ENCODE measurements around the gene KLHL40. TPM values are rescaled to one million over a fixed set of nuclear protein-coding genes. Genes with fewer than 3 reads are reported as not detected.

The KLHL40 gene
- total and polyA plus RNA-seq, 2 donors (not counting 1 experiment from before 2014, with no cell fraction given) = not detected

GRCh38 chr3:42670051-42670576 lies 15.2 kb upstream of the KLHL40 start:
- Histone ChIP-seq H3K4me3 (replicated peaks in 1 of 4; ENCODE audit: control extremely low read depth in 1 of 4, insufficient read depth in 1 of 4, low read depth in 3 of 4, low read length in 4 of 4) (no peak overlapping the region), H2AFZ (ENCODE audit: low read length) (no peak overlapping the region), H4K20me1 (ENCODE audit: control insufficient read depth, extremely low read depth, insufficient read depth, low read length) (no peaks in the 10 kb centered on the region), H3K9me3 (ENCODE audit: control insufficient read depth, insufficient read depth, low read depth, low read length) (no peaks in the 10 kb centered on the region), H3K4me2 (ENCODE audit: extremely low read depth, insufficient read depth, low read length) (no peak overlapping the region), H3K4me1 (ENCODE audit: control insufficient read depth, extremely low read depth, insufficient read depth, low read length) (no peaks in the 10 kb centered on the region), H3K27ac (ENCODE audit: insufficient read depth, low read length) (no peak overlapping the region), H3K36me3 (ENCODE audit: control insufficient read depth, insufficient read depth, low read length) (no peaks in the 10 kb centered on the region), H3K27me3 (ENCODE audit: control insufficient read depth, insufficient read depth, low read length) (peaks cover 3% of the 10 kb centered on the region), H3K9ac (ENCODE audit: insufficient read depth, low read length) (no peak overlapping the region), H3K79me2 (ENCODE audit: control insufficient read depth, insufficient read depth, low read length) (no peaks in the 10 kb centered on the region)
- DNase-seq (ENCODE audit: low read depth in 2 of 2) = no peak
- TF ChIP-seq EZH2 (IDR thresholded peaks at IDR 0.05; ENCODE audit: low read length, missing control alignments) = no peak
- TF ChIP-seq, protein P1, sequence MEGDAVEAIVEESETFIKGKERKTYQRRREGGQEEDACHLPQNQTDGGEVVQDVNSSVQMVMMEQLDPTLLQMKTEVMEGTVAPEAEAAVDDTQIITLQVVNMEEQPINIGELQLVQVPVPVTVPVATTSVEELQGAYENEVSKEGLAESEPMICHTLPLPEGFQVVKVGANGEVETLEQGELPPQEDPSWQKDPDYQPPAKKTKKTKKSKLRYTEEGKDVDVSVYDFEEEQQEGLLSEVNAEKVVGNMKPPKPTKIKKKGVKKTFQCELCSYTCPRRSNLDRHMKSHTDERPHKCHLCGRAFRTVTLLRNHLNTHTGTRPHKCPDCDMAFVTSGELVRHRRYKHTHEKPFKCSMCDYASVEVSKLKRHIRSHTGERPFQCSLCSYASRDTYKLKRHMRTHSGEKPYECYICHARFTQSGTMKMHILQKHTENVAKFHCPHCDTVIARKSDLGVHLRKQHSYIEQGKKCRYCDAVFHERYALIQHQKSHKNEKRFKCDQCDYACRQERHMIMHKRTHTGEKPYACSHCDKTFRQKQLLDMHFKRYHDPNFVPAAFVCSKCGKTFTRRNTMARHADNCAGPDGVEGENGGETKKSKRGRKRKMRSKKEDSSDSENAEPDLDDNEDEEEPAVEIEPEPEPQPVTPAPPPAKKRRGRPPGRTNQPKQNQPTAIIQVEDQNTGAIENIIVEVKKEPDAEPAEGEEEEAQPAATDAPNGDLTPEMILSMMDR (conservative IDR thresholded peaks at IDR 0.05 in 1 of 2, IDR thresholded peaks at IDR 0.05 in 1 of 2; ENCODE audit: low read depth in 1 of 2, low read length in 2 of 2) = no peak

- Histone ChIP-seq H3K27ac (ENCODE audit: insufficient read depth, low read length) (no peak overlapping the region), H3K79me2 (ENCODE audit: control insufficient read depth, insufficient read depth, low read length) (no peaks in the 10 kb centered on the region), H3K36me3 (ENCODE audit: control insufficient read depth, insufficient read depth, low read length) (no peaks in the 10 kb centered on the region), H3K9ac (ENCODE audit: insufficient read depth, low read length) (no peak overlapping the region), H3K27me3 (ENCODE audit: control insufficient read depth, insufficient read depth, low read length) (peaks cover 3% of the 10 kb centered on the region), H3K4me1 (ENCODE audit: control insufficient read depth, extremely low read depth, insufficient read depth, low read length) (no peaks in the 10 kb centered on the region), H4K20me1 (ENCODE audit: control insufficient read depth, extremely low read depth, insufficient read depth, low read length) (no peaks in the 10 kb centered on the region), H3K4me2 (ENCODE audit: extremely low read depth, insufficient read depth, low read length) (no peak overlapping the region), H3K4me3 (replicated peaks in 1 of 4; ENCODE audit: control extremely low read depth in 1 of 4, insufficient read depth in 1 of 4, low read depth in 3 of 4, low read length in 4 of 4) (no peak overlapping the region), H2AFZ (ENCODE audit: low read length) (no peak overlapping the region), H3K9me3 (ENCODE audit: control insufficient read depth, insufficient read depth, low read depth, low read length) (no peaks in the 10 kb centered on the region)
- no peak for DNase-seq (ENCODE audit: low read depth in 2 of 2)
- TF ChIP-seq EZH2 (IDR thresholded peaks at IDR 0.05; ENCODE audit: low read length, missing control alignments) = no peak
- TF ChIP-seq, protein P1 (conservative IDR thresholded peaks at IDR 0.05 in 1 of 2, IDR thresholded peaks at IDR 0.05 in 1 of 2; ENCODE audit: low read depth in 1 of 2, low read length in 2 of 2) = no peak
Measured at GRCh38 chr3:42670670-42671069, 14.7 kb upstream of the KLHL40 start.

- H3K9ac ChIP-seq (ENCODE audit: insufficient read depth, low read length) = no peak overlapping the region
- no peak for TF ChIP-seq EZH2 (IDR thresholded peaks at IDR 0.05; ENCODE audit: low read length, missing control alignments)
- TF ChIP-seq, protein P1 (conservative IDR thresholded peaks at IDR 0.05 in 1 of 2, IDR thresholded peaks at IDR 0.05 in 1 of 2; ENCODE audit: low read depth in 1 of 2, low read length in 2 of 2) = no peak
- no peaks in the 10 kb centered on the region for H3K4me1 ChIP-seq (ENCODE audit: control insufficient read depth, extremely low read depth, insufficient read depth, low read length)
- H3K27ac ChIP-seq (ENCODE audit: insufficient read depth, low read length) = no peak overlapping the region
- no peaks in the 10 kb centered on the region for H3K79me2 ChIP-seq (ENCODE audit: control insufficient read depth, insufficient read depth, low read length)
- no peak overlapping the region for H3K4me2 ChIP-seq (ENCODE audit: extremely low read depth, insufficient read depth, low read length)
- no peaks in the 10 kb centered on the region for H4K20me1 ChIP-seq (ENCODE audit: control insufficient read depth, extremely low read depth, insufficient read depth, low read length)
- no peaks in the 10 kb centered on the region for H3K9me3 ChIP-seq (ENCODE audit: control insufficient read depth, insufficient read depth, low read depth, low read length)
- H3K4me3 ChIP-seq (replicated peaks in 1 of 4; ENCODE audit: control extremely low read depth in 1 of 4, insufficient read depth in 1 of 4, low read depth in 3 of 4, low read length in 4 of 4) = no peak overlapping the region
- DNase-seq (ENCODE audit: low read depth in 2 of 2) = no peak
- peaks cover 3% of the 10 kb centered on the region for H3K27me3 ChIP-seq (ENCODE audit: control insufficient read depth, insufficient read depth, low read length)
- H3K36me3 ChIP-seq (ENCODE audit: control insufficient read depth, insufficient read depth, low read length) = no peaks in the 10 kb centered on the region
- no peak overlapping the region for H2AFZ ChIP-seq (ENCODE audit: low read length)
Measured at GRCh38 chr3:42672515-42672914, 12.8 kb upstream of the KLHL40 start.

Data from fibroblast of lung (primary cell).